ENCODE results near the gene PLCH2. TPM values are rescaled to one million over a fixed set of nuclear protein-coding genes. Genes with fewer than 3 reads are reported as not detected.

The PLCH2 gene
- total and polyA plus RNA-seq, 9 of the 15 experiments (the other 6 are each of a cell fraction or from before 2014, with no cell fraction given), result 0.16 TPM; not detected in 8

- TF ChIP-seq, protein P1, sequence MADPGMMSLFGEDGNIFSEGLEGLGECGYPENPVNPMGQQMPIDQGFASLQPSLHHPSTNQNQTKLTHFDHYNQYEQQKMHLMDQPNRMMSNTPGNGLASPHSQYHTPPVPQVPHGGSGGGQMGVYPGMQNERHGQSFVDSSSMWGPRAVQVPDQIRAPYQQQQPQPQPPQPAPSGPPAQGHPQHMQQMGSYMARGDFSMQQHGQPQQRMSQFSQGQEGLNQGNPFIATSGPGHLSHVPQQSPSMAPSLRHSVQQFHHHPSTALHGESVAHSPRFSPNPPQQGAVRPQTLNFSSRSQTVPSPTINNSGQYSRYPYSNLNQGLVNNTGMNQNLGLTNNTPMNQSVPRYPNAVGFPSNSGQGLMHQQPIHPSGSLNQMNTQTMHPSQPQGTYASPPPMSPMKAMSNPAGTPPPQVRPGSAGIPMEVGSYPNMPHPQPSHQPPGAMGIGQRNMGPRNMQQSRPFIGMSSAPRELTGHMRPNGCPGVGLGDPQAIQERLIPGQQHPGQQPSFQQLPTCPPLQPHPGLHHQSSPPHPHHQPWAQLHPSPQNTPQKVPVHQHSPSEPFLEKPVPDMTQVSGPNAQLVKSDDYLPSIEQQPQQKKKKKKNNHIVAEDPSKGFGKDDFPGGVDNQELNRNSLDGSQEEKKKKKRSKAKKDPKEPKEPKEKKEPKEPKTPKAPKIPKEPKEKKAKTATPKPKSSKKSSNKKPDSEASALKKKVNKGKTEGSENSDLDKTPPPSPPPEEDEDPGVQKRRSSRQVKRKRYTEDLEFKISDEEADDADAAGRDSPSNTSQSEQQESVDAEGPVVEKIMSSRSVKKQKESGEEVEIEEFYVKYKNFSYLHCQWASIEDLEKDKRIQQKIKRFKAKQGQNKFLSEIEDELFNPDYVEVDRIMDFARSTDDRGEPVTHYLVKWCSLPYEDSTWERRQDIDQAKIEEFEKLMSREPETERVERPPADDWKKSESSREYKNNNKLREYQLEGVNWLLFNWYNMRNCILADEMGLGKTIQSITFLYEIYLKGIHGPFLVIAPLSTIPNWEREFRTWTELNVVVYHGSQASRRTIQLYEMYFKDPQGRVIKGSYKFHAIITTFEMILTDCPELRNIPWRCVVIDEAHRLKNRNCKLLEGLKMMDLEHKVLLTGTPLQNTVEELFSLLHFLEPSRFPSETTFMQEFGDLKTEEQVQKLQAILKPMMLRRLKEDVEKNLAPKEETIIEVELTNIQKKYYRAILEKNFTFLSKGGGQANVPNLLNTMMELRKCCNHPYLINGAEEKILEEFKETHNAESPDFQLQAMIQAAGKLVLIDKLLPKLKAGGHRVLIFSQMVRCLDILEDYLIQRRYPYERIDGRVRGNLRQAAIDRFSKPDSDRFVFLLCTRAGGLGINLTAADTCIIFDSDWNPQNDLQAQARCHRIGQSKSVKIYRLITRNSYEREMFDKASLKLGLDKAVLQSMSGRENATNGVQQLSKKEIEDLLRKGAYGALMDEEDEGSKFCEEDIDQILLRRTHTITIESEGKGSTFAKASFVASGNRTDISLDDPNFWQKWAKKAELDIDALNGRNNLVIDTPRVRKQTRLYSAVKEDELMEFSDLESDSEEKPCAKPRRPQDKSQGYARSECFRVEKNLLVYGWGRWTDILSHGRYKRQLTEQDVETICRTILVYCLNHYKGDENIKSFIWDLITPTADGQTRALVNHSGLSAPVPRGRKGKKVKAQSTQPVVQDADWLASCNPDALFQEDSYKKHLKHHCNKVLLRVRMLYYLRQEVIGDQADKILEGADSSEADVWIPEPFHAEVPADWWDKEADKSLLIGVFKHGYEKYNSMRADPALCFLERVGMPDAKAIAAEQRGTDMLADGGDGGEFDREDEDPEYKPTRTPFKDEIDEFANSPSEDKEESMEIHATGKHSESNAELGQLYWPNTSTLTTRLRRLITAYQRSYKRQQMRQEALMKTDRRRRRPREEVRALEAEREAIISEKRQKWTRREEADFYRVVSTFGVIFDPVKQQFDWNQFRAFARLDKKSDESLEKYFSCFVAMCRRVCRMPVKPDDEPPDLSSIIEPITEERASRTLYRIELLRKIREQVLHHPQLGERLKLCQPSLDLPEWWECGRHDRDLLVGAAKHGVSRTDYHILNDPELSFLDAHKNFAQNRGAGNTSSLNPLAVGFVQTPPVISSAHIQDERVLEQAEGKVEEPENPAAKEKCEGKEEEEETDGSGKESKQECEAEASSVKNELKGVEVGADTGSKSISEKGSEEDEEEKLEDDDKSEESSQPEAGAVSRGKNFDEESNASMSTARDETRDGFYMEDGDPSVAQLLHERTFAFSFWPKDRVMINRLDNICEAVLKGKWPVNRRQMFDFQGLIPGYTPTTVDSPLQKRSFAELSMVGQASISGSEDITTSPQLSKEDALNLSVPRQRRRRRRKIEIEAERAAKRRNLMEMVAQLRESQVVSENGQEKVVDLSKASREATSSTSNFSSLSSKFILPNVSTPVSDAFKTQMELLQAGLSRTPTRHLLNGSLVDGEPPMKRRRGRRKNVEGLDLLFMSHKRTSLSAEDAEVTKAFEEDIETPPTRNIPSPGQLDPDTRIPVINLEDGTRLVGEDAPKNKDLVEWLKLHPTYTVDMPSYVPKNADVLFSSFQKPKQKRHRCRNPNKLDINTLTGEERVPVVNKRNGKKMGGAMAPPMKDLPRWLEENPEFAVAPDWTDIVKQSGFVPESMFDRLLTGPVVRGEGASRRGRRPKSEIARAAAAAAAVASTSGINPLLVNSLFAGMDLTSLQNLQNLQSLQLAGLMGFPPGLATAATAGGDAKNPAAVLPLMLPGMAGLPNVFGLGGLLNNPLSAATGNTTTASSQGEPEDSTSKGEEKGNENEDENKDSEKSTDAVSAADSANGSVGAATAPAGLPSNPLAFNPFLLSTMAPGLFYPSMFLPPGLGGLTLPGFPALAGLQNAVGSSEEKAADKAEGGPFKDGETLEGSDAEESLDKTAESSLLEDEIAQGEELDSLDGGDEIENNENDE (IDR thresholded peaks at IDR 0.05; ENCODE audit: low read depth, low read length), result no peak
- TF ChIP-seq SP1 (CRISPR knock-in tag; IDR thresholded peaks at IDR 0.05) (peak; percentile 64; the same call in 1 of the 2 replicates), ATF2 (CRISPR knock-in tag; IDR thresholded peaks at IDR 0.05) (no peak), ZNF830 (CRISPR knock-in tag; IDR thresholded peaks at IDR 0.05) (no peak), CHD2 (IDR thresholded peaks at IDR 0.05; ENCODE audit: low read depth, low read length) (no peak), CBX5 (IDR thresholded peaks at IDR 0.05; ENCODE audit: borderline replicate concordance, low read depth) (no peak), NR1H2 (CRISPR knock-in tag; IDR thresholded peaks at IDR 0.05) (no peak), BRD9 (IDR thresholded peaks at IDR 0.05; ENCODE audit: low read depth, partially characterized antibody) (no peak), ZNF384 (IDR thresholded peaks at IDR 0.05; ENCODE audit: low read depth, low read length) (no peak), MAZ (CRISPR knock-in tag; conservative IDR thresholded peaks at IDR 0.05 in 1 of 2, IDR thresholded peaks at IDR 0.05 in 1 of 2) (peak in 1 of 2 experiments; percentile 56; a peak in 1 of 4 replicates), PURB (CRISPR knock-in tag; IDR thresholded peaks at IDR 0.05; ENCODE audit: low read depth) (no peak), CBX3 (IDR thresholded peaks at IDR 0.05; ENCODE audit: borderline replicate concordance in 1 of 2, low read length in 2 of 2) (no peak), KLF6 (CRISPR knock-in tag; IDR thresholded peaks at IDR 0.05; ENCODE audit: borderline replicate concordance) (no peak), HNRNPL (IDR thresholded peaks at IDR 0.05; ENCODE audit: low read depth, low read length) (peak; percentile 52; the same call in 1 of the 2 replicates)
- TF ChIP-seq, protein P2, sequence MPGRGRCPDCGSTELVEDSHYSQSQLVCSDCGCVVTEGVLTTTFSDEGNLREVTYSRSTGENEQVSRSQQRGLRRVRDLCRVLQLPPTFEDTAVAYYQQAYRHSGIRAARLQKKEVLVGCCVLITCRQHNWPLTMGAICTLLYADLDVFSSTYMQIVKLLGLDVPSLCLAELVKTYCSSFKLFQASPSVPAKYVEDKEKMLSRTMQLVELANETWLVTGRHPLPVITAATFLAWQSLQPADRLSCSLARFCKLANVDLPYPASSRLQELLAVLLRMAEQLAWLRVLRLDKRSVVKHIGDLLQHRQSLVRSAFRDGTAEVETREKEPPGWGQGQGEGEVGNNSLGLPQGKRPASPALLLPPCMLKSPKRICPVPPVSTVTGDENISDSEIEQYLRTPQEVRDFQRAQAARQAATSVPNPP (IDR thresholded peaks at IDR 0.05; ENCODE audit: borderline replicate concordance, insufficient read depth, insufficient read length), result no peak
Measured at GRCh38 chr1:2466958-2467554, 9.0 kb upstream of the PLCH2 start (continued).
